Measurements from ENCODE around the gene FRMD4A. TPM values are rescaled to one million over a fixed set of nuclear protein-coding genes. Genes with fewer than 3 reads are reported as not detected.
"Not testable (repeated sequence)": the region's sequence is repeated elsewhere in the genome, so short reads cannot be mapped to it uniquely, and the experiment has no call there.

Gene FRMD4A
- total RNA-seq, 5 donors from 2014 or later (not counting 1 experiment from before 2014, with no cell fraction given) = 1.3 to 1.8 (median 1.4) TPM

DNA sequence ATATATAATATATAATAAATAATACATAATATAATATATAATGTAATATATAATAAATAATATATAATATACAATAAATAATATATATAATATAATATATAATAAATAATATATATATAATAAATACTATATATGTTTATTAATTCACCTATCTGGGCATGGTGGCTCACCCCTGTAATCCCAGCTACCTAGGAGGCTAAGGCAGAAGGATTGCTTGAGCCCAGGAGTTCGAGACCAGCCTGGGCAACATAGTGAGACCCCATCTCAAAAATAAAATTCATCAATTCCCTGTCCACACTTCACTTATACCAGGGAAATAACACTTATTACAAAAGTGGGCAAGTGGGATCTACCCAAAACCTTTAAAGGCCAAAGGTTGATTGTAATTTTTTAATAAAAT is 462.9 kb downstream of the FRMD4A start:
- peaks cover 0 to 2% of the 10 kb centered on the region in 2 donors for H3K27me3 Mint-ChIP-seq

GRCh38 chr10:13865758-13866491 is 464.8 kb downstream of the FRMD4A start:
- no peak overlapping the region for H3K27ac ChIP-seq (ENCODE audit: low read length)
- POLR2A ChIA-PET = interaction anchor here in 1 of 2 donors (0.5 kb wide), 1 partner anchor 63 kb away, joined by 3 read pairs; no protein-coding TSS in a partner anchor
- no peaks in the 10 kb centered on the region for H3K9me3 Mint-ChIP-seq

More for the DNA sequence above, 462.9 kb downstream of the FRMD4A start:
- ATAC-seq (replicated peaks in 1 of 4) (no peak), DNase-seq (no peak)
- WGBS (ENCODE audit: insufficient coverage) = 0% methylated on average over 1 of the region's 1 CpG
- H3K4me3 Mint-ChIP-seq = no peak overlapping the region
- Histone ChIP-seq H3K27me3 (replicated peaks in 1 of 2; ENCODE audit: control insufficient read depth in 2 of 2, extremely low read depth in 1 of 2, insufficient read depth in 2 of 2, low read length in 1 of 2) (peaks cover 0 to 11% of the 10 kb centered on the region in 2 experiments), H3K4me1 (ENCODE audit: control insufficient read depth in 1 of 2, extremely low read depth in 1 of 2, insufficient read depth in 2 of 2, low read length in 2 of 2) (peaks cover 4 to 12% of the 10 kb centered on the region in 2 experiments), H3K36me3 (ENCODE audit: control insufficient read depth in 2 of 2, extremely low read depth in 1 of 2, insufficient read depth in 1 of 2, low read length in 1 of 2) (no peaks in the 10 kb centered on the region), H3K27ac (ENCODE audit: low read length) (no peak overlapping the region), H3K9me3 (no peaks in the 10 kb centered on the region), H3K4me3 (ENCODE audit: control insufficient read depth in 1 of 2, extremely low read depth in 1 of 2, low read length in 1 of 2) (no peak overlapping the region)
- no peaks in the 10 kb centered on the region for H3K9me3 Mint-ChIP-seq
- POLR2A ChIA-PET = no interaction called here
- CTCF ChIA-PET = no interaction called here
- no peak overlapping the region for H3K27ac Mint-ChIP-seq
- H3K36me3 Mint-ChIP-seq = no peaks in the 10 kb centered on the region
- H3K4me1 Mint-ChIP-seq = peaks cover 10 to 25% (median 13%) of the 10 kb centered on the region in 3 donors

GRCh38 chr10:13865220-13865619 is 465.5 kb downstream of the FRMD4A start:
- H3K36me3 ChIP-seq (ENCODE audit: control insufficient read depth in 2 of 2, extremely low read depth in 1 of 2, insufficient read depth in 1 of 2, low read length in 1 of 2); H3K9me3 Mint-ChIP-seq; H3K27me3 ChIP-seq (replicated peaks in 1 of 2; ENCODE audit: control insufficient read depth in 2 of 2, extremely low read depth in 1 of 2, insufficient read depth in 2 of 2, low read length in 1 of 2); H3K4me3 Mint-ChIP-seq; H3K27me3 Mint-ChIP-seq; H3K4me3 ChIP-seq (ENCODE audit: control insufficient read depth in 1 of 2, extremely low read depth in 1 of 2, low read length in 1 of 2); H3K27ac ChIP-seq (ENCODE audit: low read length); H3K27ac Mint-ChIP-seq; DNase-seq; H3K36me3 Mint-ChIP-seq; H3K9me3 ChIP-seq; ATAC-seq (replicated peaks in 1 of 4): not testable (repeated sequence)
- H3K4me1 Mint-ChIP-seq = peaks cover 18 to 37% (median 19%) of the 10 kb centered on the region in 3 donors
- POLR2A ChIA-PET = interaction anchor here in 1 of 2 donors (0.5 kb wide), 1 partner anchor 62 kb away, joined by 3 read pairs; no protein-coding TSS in a partner anchor
- H3K4me1 ChIP-seq (ENCODE audit: control insufficient read depth in 1 of 2, extremely low read depth in 1 of 2, insufficient read depth in 2 of 2, low read length in 2 of 2) = peaks cover 4 to 15% of the 10 kb centered on the region in 2 experiments
- CTCF ChIA-PET = interaction anchor here in 1 of 2 donors (0.7 kb wide), 1 partner anchor 27 kb away, joined by 3 read pairs; no protein-coding TSS in a partner anchor
- no CpG with 5 or more reads among the region's 4 CpGs for WGBS (ENCODE audit: insufficient coverage)

More at GRCh38 chr10:13865758-13866491, 464.8 kb downstream of the FRMD4A start:
- WGBS (ENCODE audit: insufficient coverage) = 93% methylated on average over 9 of the region's 12 CpGs
- peaks cover 18 to 37% (median 19%) of the 10 kb centered on the region in 3 donors for H3K4me1 Mint-ChIP-seq
- Histone ChIP-seq H3K9me3 (no peaks in the 10 kb centered on the region), H3K4me1 (ENCODE audit: control insufficient read depth in 1 of 2, extremely low read depth in 1 of 2, insufficient read depth in 2 of 2, low read length in 2 of 2) (peaks cover 4 to 15% of the 10 kb centered on the region in 2 experiments), H3K27me3 (replicated peaks in 1 of 2; ENCODE audit: control insufficient read depth in 2 of 2, extremely low read depth in 1 of 2, insufficient read depth in 2 of 2, low read length in 1 of 2) (peaks cover 0 to 6% of the 10 kb centered on the region in 2 experiments), H3K36me3 (ENCODE audit: control insufficient read depth in 2 of 2, extremely low read depth in 1 of 2, insufficient read depth in 1 of 2, low read length in 1 of 2) (no peaks in the 10 kb centered on the region), H3K4me3 (ENCODE audit: control insufficient read depth in 1 of 2, extremely low read depth in 1 of 2, low read length in 1 of 2) (no peak overlapping the region)
- CTCF ChIA-PET = interaction anchor here in 1 of 2 donors (0.7 kb wide), 1 partner anchor 26 kb away, joined by 3 read pairs; no protein-coding TSS in a partner anchor
- no peak overlapping the region for H3K27ac Mint-ChIP-seq
- ATAC-seq (replicated peaks in 1 of 4) = no peak
- no peaks in the 10 kb centered on the region for H3K36me3 Mint-ChIP-seq
- H3K27me3 Mint-ChIP-seq = peaks cover 0 to 2% of the 10 kb centered on the region in 2 donors
- no peak for DNase-seq
- no peak overlapping the region for H3K4me3 Mint-ChIP-seq

DNA sequence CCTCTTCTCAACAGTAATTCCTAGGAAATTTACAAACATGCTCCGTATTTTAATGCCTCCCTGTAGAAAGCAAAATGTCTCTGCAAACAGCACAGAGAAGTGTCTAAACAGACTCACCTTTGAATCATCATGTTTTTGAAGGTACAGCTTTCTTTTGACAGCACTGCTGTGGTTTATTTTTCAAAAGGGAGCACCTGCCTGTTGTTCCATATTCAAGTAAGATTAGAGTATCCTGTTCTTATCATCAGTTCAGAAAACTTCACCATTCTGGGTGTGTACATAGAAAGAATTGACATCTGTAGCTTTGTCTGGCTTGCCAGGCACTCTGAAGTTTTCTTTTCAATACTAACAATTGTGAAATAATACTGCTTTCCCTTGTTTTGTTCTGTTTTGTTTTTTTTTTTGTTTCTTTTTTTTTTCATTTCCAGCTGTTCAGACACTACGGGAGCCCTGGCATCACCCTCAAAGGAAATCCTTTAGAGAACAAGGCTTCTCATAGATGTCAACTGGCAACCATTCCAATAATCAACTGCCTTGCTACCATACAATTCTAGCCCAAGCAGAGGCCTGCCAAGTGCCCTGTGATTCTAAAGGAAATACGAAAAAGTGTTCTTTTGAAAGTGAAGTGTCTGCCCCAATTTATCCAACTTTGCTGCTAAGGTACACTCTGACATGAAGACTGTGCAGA is 468.0 kb downstream of the FRMD4A start:
- H3K4me3 Mint-ChIP-seq = peak overlapping the region in 2 of 3 donors; percentile 26 to 47
- 40% methylated on average over 1 of the region's 3 CpGs for WGBS (ENCODE audit: insufficient coverage)
- H3K4me1 Mint-ChIP-seq = peaks cover 14 to 31% (median 15%) of the 10 kb centered on the region in 3 donors
- peak in 1 of 35 experiments; percentile 29 for DNase-seq
- peak; percentile 73 to 97 (median 82) for ATAC-seq (replicated peaks in 1 of 4)
- peaks cover 4 to 15% of the 10 kb centered on the region in 2 experiments for H3K4me1 ChIP-seq (ENCODE audit: control insufficient read depth in 1 of 2, extremely low read depth in 1 of 2, insufficient read depth in 2 of 2, low read length in 2 of 2)
- peaks cover 0 to 3% of the 10 kb centered on the region in 2 experiments for H3K27me3 ChIP-seq (replicated peaks in 1 of 2; ENCODE audit: control insufficient read depth in 2 of 2, extremely low read depth in 1 of 2, insufficient read depth in 2 of 2, low read length in 1 of 2)
- no peak overlapping the region for H3K4me3 ChIP-seq (ENCODE audit: control insufficient read depth in 1 of 2, extremely low read depth in 1 of 2, low read length in 1 of 2)
- no peaks in the 10 kb centered on the region for H3K36me3 Mint-ChIP-seq
- no peaks in the 10 kb centered on the region for H3K36me3 ChIP-seq (ENCODE audit: control insufficient read depth in 2 of 2, extremely low read depth in 1 of 2, insufficient read depth in 1 of 2, low read length in 1 of 2)
- peak overlapping the region; percentile 57 to 59 for H3K27ac Mint-ChIP-seq
- POLR2A ChIA-PET = interaction anchor here (0.6 to 0.7 kb wide), 2 partner anchors 76 to 323 kb away, joined by 4 to 5 read pairs; no protein-coding TSS in a partner anchor
- CTCF ChIA-PET = interaction anchor here (0.6 to 1.0 kb wide), 3 partner anchors 64 to 76 kb away, joined by 3 to 5 read pairs (median 3); no protein-coding TSS in a partner anchor
- no peaks in the 10 kb centered on the region for H3K9me3 Mint-ChIP-seq
- H3K9me3 ChIP-seq = no peaks in the 10 kb centered on the region
- no peak overlapping the region for H3K27ac ChIP-seq (ENCODE audit: low read length)
- H3K27me3 Mint-ChIP-seq = peaks cover 0 to 4% of the 10 kb centered on the region in 2 donors

DNA sequence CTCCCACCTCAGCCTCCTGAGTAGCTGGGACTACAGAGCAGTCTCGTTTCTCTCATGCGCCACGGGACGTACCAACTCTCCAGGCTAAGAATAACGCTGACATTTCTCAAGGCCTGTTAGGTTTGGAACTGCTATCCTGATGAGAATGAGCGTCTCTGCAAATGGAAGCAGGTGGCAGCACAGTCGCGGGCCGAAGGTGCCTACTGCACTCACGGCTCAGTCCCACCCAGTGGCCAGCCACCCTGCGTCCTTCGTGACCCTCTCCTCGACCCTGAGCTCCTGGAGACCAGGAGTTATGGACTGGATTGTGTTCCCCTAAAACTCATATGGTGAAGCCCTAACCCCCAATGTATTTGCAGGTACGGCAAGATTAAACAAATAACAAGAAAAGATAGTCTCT is 469.8 kb downstream of the FRMD4A start:
- CTCF ChIA-PET = no interaction called here
- H3K4me3 ChIP-seq (ENCODE audit: control insufficient read depth in 1 of 2, extremely low read depth in 1 of 2, low read length in 1 of 2) = no peak overlapping the region

DNA sequence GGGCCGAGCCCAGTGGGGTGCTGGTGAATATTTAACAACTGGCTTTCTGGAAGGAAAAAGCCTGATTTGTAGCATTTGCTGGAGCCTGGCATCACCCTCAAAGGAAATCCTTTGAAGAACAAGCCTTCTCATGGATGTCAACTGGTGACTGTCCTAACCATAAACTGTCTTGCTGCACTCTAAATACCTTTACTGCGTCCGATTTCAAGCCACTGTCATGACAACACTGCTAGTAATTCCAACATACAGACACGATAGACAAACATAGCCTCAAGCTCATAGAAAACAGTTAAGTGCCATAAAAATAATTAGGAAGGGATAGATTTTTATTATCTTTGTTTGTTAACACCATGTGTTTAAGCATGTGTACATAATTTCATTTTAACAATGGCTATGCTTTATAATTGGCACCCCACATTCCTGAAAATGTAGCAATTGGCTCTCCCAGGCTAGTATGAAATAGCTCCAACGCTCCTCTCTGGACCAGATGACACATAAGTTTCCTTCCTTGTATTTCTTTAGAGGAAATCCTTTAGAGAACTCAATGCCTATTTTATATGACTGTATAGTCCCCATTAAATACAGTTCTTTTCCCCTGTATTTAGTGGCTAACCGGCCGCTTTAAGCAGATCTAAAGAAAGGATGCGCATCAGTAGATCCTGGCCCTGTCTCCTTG is 470.6 kb downstream of the FRMD4A start:
- ChIA-PET CTCF (no interaction called here), POLR2A (no interaction called here)
- DNase-seq = no peak
- no peak overlapping the region for H3K27ac ChIP-seq (ENCODE audit: low read length)
- Mint-ChIP-seq H3K27ac (no peak overlapping the region), H3K27me3 (peaks cover 0 to 4% of the 10 kb centered on the region in 2 donors), H3K36me3 (no peaks in the 10 kb centered on the region), H3K4me3 (no peak overlapping the region), H3K4me1 (peaks cover 14 to 31% (median 15%) of the 10 kb centered on the region in 3 donors), H3K9me3 (no peaks in the 10 kb centered on the region)
- peaks cover 0 to 3% of the 10 kb centered on the region in 2 experiments for H3K27me3 ChIP-seq (replicated peaks in 1 of 2; ENCODE audit: control insufficient read depth in 2 of 2, extremely low read depth in 1 of 2, insufficient read depth in 2 of 2, low read length in 1 of 2)
- peaks cover 4 to 15% of the 10 kb centered on the region in 2 experiments for H3K4me1 ChIP-seq (ENCODE audit: control insufficient read depth in 1 of 2, extremely low read depth in 1 of 2, insufficient read depth in 2 of 2, low read length in 2 of 2)
- H3K9me3 ChIP-seq = no peaks in the 10 kb centered on the region
- WGBS (ENCODE audit: insufficient coverage) = 100% methylated on average over 3 of the region's 8 CpGs
- H3K4me3 ChIP-seq (ENCODE audit: control insufficient read depth in 1 of 2, extremely low read depth in 1 of 2, low read length in 1 of 2) = no peak overlapping the region
- H3K36me3 ChIP-seq (ENCODE audit: control insufficient read depth in 2 of 2, extremely low read depth in 1 of 2, insufficient read depth in 1 of 2, low read length in 1 of 2) = no peaks in the 10 kb centered on the region
- no peak for ATAC-seq (replicated peaks in 1 of 4)

More for the DNA sequence above, 469.8 kb downstream of the FRMD4A start:
- peaks cover 14 to 31% (median 15%) of the 10 kb centered on the region in 3 donors for H3K4me1 Mint-ChIP-seq
- no peaks in the 10 kb centered on the region for H3K36me3 Mint-ChIP-seq
- no peak overlapping the region for H3K27ac ChIP-seq (ENCODE audit: low read length)
- ATAC-seq (replicated peaks in 1 of 4) = no peak
- H3K36me3 ChIP-seq (ENCODE audit: control insufficient read depth in 2 of 2, extremely low read depth in 1 of 2, insufficient read depth in 1 of 2, low read length in 1 of 2) = no peaks in the 10 kb centered on the region
- WGBS (ENCODE audit: insufficient coverage) = 86% methylated on average over 4 of the region's 14 CpGs
- H3K27me3 Mint-ChIP-seq = peaks cover 0 to 4% of the 10 kb centered on the region in 2 donors
- DNase-seq = no peak
- H3K4me3 Mint-ChIP-seq = no peak overlapping the region
- H3K27ac Mint-ChIP-seq = no peak overlapping the region
- POLR2A ChIA-PET = no interaction called here
- H3K4me1 ChIP-seq (ENCODE audit: control insufficient read depth in 1 of 2, extremely low read depth in 1 of 2, insufficient read depth in 2 of 2, low read length in 2 of 2) = peaks cover 4 to 15% of the 10 kb centered on the region in 2 experiments
- H3K9me3 ChIP-seq = no peaks in the 10 kb centered on the region
- peaks cover 0 to 3% of the 10 kb centered on the region in 2 experiments for H3K27me3 ChIP-seq (replicated peaks in 1 of 2; ENCODE audit: control insufficient read depth in 2 of 2, extremely low read depth in 1 of 2, insufficient read depth in 2 of 2, low read length in 1 of 2)
- no peaks in the 10 kb centered on the region for H3K9me3 Mint-ChIP-seq
